IMR-90 (cell line): ENCODE data around the gene NDUFA13. TPM values are rescaled to one million over a fixed set of nuclear protein-coding genes. Genes with fewer than 3 reads are reported as not detected.
A peak's percentile ranks its signal among the peaks of the same experiment; 100 is the strongest.

Experiments used
- ATAC-seq: fragments of 200-7000 bp; cut with Tn5 transposase; 2 replicates; pipeline ENCODE4 v1.9.1; 2020; ENCODE audit warnings: low read depth, mild to moderate bottlenecking, moderate library complexity
- BruUV-seq: library from RNA; stranded (reverse); fragments of 400-500 nt; replicated peaks from 2 replicates; lab custom pipeline; 2021; lab: Mats Ljungman, UMichigan
- CTCF ChIA-PET: fragments of 300-600 bp; formaldehyde crosslinking; extraction: SDS; loops from one replicate; lab custom pipeline; 2021; ENCODE audit warnings: antibody characterized with exemption; lab: Yijun Ruan, JAX
- POLR2A ChIA-PET: fragments of 300-600 bp; sonication (Branson Sonifier 250); formaldehyde crosslinking; loops from one replicate; lab custom pipeline; 2022; ENCODE audit warnings: antibody characterized with exemption; ENCODE audit not compliant: unreplicated experiment; lab: Charles Lee
- DNase-seq: peaks from one replicate; pipeline ENCODE4 v3.0.0; 2013
- H2AFZ ChIP-seq: replicated peaks from 2 replicates; pipeline ENCODE3; 2013; ENCODE audit warnings: low read length, mild to moderate bottlenecking; ENCODE audit not compliant: poor library complexity
- H2AK5ac ChIP-seq: 2 replicates; pipeline ENCODE4 v1.6.1; 2013; ENCODE audit warnings: low read depth, low read length, inconsistent platforms
- H2AK9ac ChIP-seq: replicated peaks from 2 replicates; pipeline ENCODE3; 2013; ENCODE audit warnings: mild to moderate bottlenecking, low read depth, low read length, moderate library complexity; ENCODE audit not compliant: poor library complexity
- H2BK120ac ChIP-seq: 2 replicates; pipeline ENCODE4 v1.6.1; 2013; ENCODE audit warnings: low read depth, low read length, inconsistent platforms
- H2BK15ac ChIP-seq: 3 replicates; pipeline ENCODE4 v1.6.1; 2013; ENCODE audit warnings: low read depth, low read length, inconsistent platforms
- H2BK20ac ChIP-seq: 2 replicates; pipeline ENCODE4 v1.6.1; 2013; ENCODE audit warnings: low read depth, mild to moderate bottlenecking, inconsistent platforms, low read length, moderate library complexity
- H2BK5ac ChIP-seq: 2 replicates; pipeline ENCODE4 v1.6.1; 2013; ENCODE audit warnings: mild to moderate bottlenecking, low read depth, low read length, inconsistent platforms; ENCODE audit not compliant: poor library complexity, severe bottlenecking
- H3K14ac ChIP-seq: replicated peaks from 2 replicates; pipeline ENCODE4 v1.6.1; 2013; ENCODE audit warnings: low read depth, low read length, inconsistent platforms
- H3K18ac ChIP-seq: 2 replicates; pipeline ENCODE4 v1.6.1; 2013; ENCODE audit warnings: low read depth, low read length, control low read depth
- H3K23ac ChIP-seq: 2 replicates; pipeline ENCODE4 v1.6.1; 2013; ENCODE audit warnings: low read depth, low read length, inconsistent platforms
- H3K27ac ChIP-seq: 2 replicates; pipeline ENCODE4 v1.5.1; 2013; ENCODE audit warnings: mild to moderate bottlenecking, control low read depth, low read length; ENCODE audit not compliant: insufficient read depth
- H3K27me3 ChIP-seq: 2 replicates; pipeline ENCODE4 v1.6.1; 2013; ENCODE audit warnings: low read length; ENCODE audit not compliant: control insufficient read depth, insufficient read depth
- H3K36me3 ChIP-seq: 2 replicates; pipeline ENCODE4 v1.6.1; 2013; ENCODE audit warnings: low read length, mixed read lengths; ENCODE audit not compliant: control insufficient read depth, insufficient read depth
- H3K4ac ChIP-seq: 2 replicates; pipeline ENCODE4 v1.6.1; 2013; ENCODE audit warnings: low read depth, low read length, inconsistent platforms
- H3K4me1 ChIP-seq: 2 replicates; pipeline ENCODE4 v1.6.1; 2013; ENCODE audit warnings: low read length, mixed read lengths; ENCODE audit not compliant: control insufficient read depth, insufficient read depth
- H3K4me2 ChIP-seq: 2 replicates; pipeline ENCODE4 v1.6.1; 2013; ENCODE audit warnings: low read depth, mild to moderate bottlenecking, control low read depth, low read length, moderate library complexity
- H3K4me3 ChIP-seq: 2 replicates; pipeline ENCODE4 v1.5.1; 2013; ENCODE audit warnings: low read depth, mild to moderate bottlenecking, control low read depth, low read length, moderate library complexity; ENCODE audit not compliant: insufficient read depth
- H3K56ac ChIP-seq: 2 replicates; pipeline ENCODE4 v1.6.1; 2013; ENCODE audit warnings: low read length, inconsistent platforms; ENCODE audit not compliant: insufficient read depth; ENCODE audit errors: extremely low read depth
- H3K79me1 ChIP-seq, 2 experiments: 2 replicates each; pipeline ENCODE4 v1.6.1; 2013; ENCODE audit warnings: low read length in 2 of 2, inconsistent platforms in 1 of 2, low read depth in 1 of 2
- H3K9ac ChIP-seq: 2 replicates; pipeline ENCODE4 v1.6.1; 2013; ENCODE audit warnings: low read depth, low read length, control low read depth
- H3K9me1 ChIP-seq: 2 replicates; pipeline ENCODE4 v1.6.1; 2013; ENCODE audit warnings: low read length, inconsistent platforms; ENCODE audit not compliant: insufficient read depth
- H3K9me3 ChIP-seq: 2 replicates; pipeline ENCODE4 v1.6.1; 2013; ENCODE audit warnings: low read length; ENCODE audit not compliant: control insufficient read depth, insufficient read depth
- H4K20me1 ChIP-seq: 2 replicates; pipeline ENCODE4 v1.6.1; 2013; ENCODE audit warnings: low read length, inconsistent platforms; ENCODE audit not compliant: insufficient read depth
- H4K5ac ChIP-seq: 2 replicates; pipeline ENCODE4 v1.6.1; 2013; ENCODE audit warnings: mild to moderate bottlenecking, low read depth, low read length, control low read depth
- H4K8ac ChIP-seq, 2 experiments: 2 replicates each; pipeline ENCODE4 v1.6.1; 2013; ENCODE audit warnings: low read depth in 2 of 2, low read length in 2 of 2, control low read depth in 1 of 2, inconsistent platforms in 1 of 2
- H4K91ac ChIP-seq: 2 replicates; pipeline ENCODE4 v1.6.1; 2013; ENCODE audit warnings: low read depth, low read length, inconsistent platforms; ENCODE audit not compliant: insufficient read depth
- CHD1 ChIP-seq: IDR thresholded peaks from 2 replicates; pipeline ENCODE4 v1.6.1; 2012; ENCODE audit warnings: low read depth, low read length, improper control_type of control experiment
- FOS ChIP-seq: fragments of 150-350 bp; IDR thresholded peaks from 2 replicates; pipeline ENCODE4 v1.6.1; 2016; ENCODE audit warnings: low read depth, low read length
- MXI1 ChIP-seq: IDR thresholded peaks from 2 replicates; pipeline ENCODE4 v1.6.1; 2012; ENCODE audit warnings: low read depth, mild to moderate bottlenecking, low read length, moderate library complexity, borderline replicate concordance
- RCOR1 ChIP-seq: IDR thresholded peaks from 2 replicates; pipeline ENCODE4 v1.6.1; 2012; ENCODE audit warnings: mild to moderate bottlenecking, low read length, improper control_type of control experiment; ENCODE audit not compliant: insufficient replicate concordance
- WGBS, 2 experiments: methylation state at CpG; one replicate each; pipeline versions ENCODE4 v1.1.5 to v1.1.7; 2013; ENCODE audit warnings: missing lambda C conversion rate in 2 of 2; ENCODE audit not compliant: insufficient read length in 1 of 2; ENCODE audit errors: extremely low coverage in 2 of 2; 5-methylcytosine and 5-hydroxymethylcytosine counted together
- dilution Hi-C: fragments of 300-500 bp; cut with HindIII; formaldehyde crosslinking; loops from one replicate; pipeline ENCODE4 v1.14.3; 2018; ENCODE audit warnings: low sequenced_read_pairs; ENCODE audit not compliant: unreplicated experiment
- in situ Hi-C: fragments of 300-500 bp; cut with MboI; formaldehyde crosslinking; loops from 3 replicates; pipeline ENCODE4 v1.14.3; 2019; ENCODE audit warnings: low sequenced_read_pairs, inconsistent platforms, mixed read lengths
- intact Hi-C: fragments of 100-400 bp; cut with micrococcal nuclease; formaldehyde crosslinking; loops from 2 replicates; pipeline ENCODE4 v1.10.0; 2022
- polyA plus RNA-seq, 3 experiments: library from polyadenylated mRNA; depleted of rRNA; stranded (reverse); fragments of >200 nt; gene quantifications; 2 replicates each; pipeline ENCODE4 v1.2.3, GENCODE V29; 2012; ENCODE audit warnings: low replicate concordance in 1 of 3
- total RNA-seq: library from RNA; depleted of rRNA; stranded (reverse); fragments of >200 nt; gene quantifications from 2 replicates; pipeline ENCODE4 v1.2.3, GENCODE V29; 2012
- TF ChIP-seq, protein P1 (sequence below): fragments of 150-350 bp; IDR thresholded peaks from 2 replicates; pipeline ENCODE4 v1.6.1; 2017; ENCODE audit warnings: mild to moderate bottlenecking, antibody characterized with exemption, low read length, low read depth

The NDUFA13 gene
- total and polyA plus RNA-seq, 2 of the 4 experiments (the other 2 are of a cell fraction), result 30.6 to 667 TPM

DNA sequence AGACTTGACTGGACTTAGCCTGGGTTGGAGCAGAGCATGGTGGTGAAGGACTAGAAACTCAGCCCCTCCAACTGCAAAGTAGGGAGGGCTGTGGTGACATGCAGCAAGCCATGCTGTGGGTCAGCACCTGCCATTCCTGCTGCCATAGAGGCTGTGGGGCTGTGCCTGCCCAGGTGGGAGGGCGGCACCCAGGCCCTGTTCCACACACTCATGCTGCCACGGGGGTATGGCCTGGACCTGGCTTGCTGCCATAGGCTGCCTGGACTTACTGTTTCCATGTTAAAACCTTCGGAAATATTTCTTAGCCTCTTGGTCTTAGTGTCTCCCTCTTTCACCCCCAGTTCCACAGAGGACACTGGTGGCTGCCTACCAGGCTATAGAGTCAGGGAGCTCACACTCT is 51.4 kb downstream of the NDUFA13 start:
- intact Hi-C loops (loop anchor here (5.0 kb wide), 1 partner anchor 50 kb away; the partner anchor contains the start of gene PBX4), in situ Hi-C loops (no loop called here), dilution Hi-C loops (no loop called here)
- H2BK120ac ChIP-seq, result no peak overlapping the region
- no peaks in the 10 kb centered on the region for H3K9me1 ChIP-seq
- H3K4me1 ChIP-seq, result peaks cover 5% of the 10 kb centered on the region
- H4K8ac ChIP-seq, result no peak overlapping the region
- no peak for TF ChIP-seq CHD1
- no peak for TF ChIP-seq MXI1
- no peak for TF ChIP-seq FOS
- TF ChIP-seq, protein P1, sequence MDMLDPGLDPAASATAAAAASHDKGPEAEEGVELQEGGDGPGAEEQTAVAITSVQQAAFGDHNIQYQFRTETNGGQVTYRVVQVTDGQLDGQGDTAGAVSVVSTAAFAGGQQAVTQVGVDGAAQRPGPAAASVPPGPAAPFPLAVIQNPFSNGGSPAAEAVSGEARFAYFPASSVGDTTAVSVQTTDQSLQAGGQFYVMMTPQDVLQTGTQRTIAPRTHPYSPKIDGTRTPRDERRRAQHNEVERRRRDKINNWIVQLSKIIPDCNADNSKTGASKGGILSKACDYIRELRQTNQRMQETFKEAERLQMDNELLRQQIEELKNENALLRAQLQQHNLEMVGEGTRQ, result no peak
- no peak for TF ChIP-seq RCOR1
- H4K20me1 ChIP-seq, result no peaks in the 10 kb centered on the region; the same call in 1 of the 2 replicates
- ChIA-PET CTCF (interaction anchor here (0.9 to 1.3 kb wide), 2 partner anchors 13 to 35 kb away, joined by 3 to 5 read pairs; no protein-coding TSS in a partner anchor), POLR2A (no interaction called here)
- H3K14ac ChIP-seq, result no peak overlapping the region
- H3K9ac ChIP-seq, result no peak overlapping the region
- H3K4me2 ChIP-seq, result no peak overlapping the region
- peaks cover 2% of the 10 kb centered on the region; the same call in 1 of the 2 replicates for H3K36me3 ChIP-seq
- no peak overlapping the region for H4K5ac ChIP-seq
- H2BK5ac ChIP-seq, result no peak overlapping the region
- H2AK5ac ChIP-seq, result no peak overlapping the region
- no peak overlapping the region for H4K91ac ChIP-seq
- no TSS peak for BruUV-seq
- no peak overlapping the region for H2AK9ac ChIP-seq
- H2AFZ ChIP-seq, result no peak overlapping the region
- DNase-seq (no peak), ATAC-seq (no peak)
- no peak overlapping the region for H3K56ac ChIP-seq
- H3K9me3 ChIP-seq, result no peaks in the 10 kb centered on the region
- H3K27ac ChIP-seq, result no peak overlapping the region
- no peak overlapping the region for H3K4me3 ChIP-seq
- no peaks in the 10 kb centered on the region for H3K27me3 ChIP-seq
- 0 out of 3 replicates have a peak overlapping the region, but pooled peaks have one; percentile 59 for H2BK15ac ChIP-seq
- H3K23ac ChIP-seq, result no peak overlapping the region
- no peak overlapping the region for H2BK20ac ChIP-seq
- H3K18ac ChIP-seq, result no peak overlapping the region
- no peaks in the 10 kb centered on the region for H3K79me1 ChIP-seq
- WGBS, 2 experiments, result 67% methylated on average over 1 of the region's 3 CpGs; no CpG with 5 or more reads in 1 of the 2 experiments
- no peak overlapping the region for H3K4ac ChIP-seq
